Measurements from ENCODE around the gene SPIRE1.
"Not testable (repeated sequence)": the region's sequence is repeated elsewhere in the genome, so short reads cannot be mapped to it uniquely, and the experiment has no call there.

The SPIRE1 gene

DNA sequence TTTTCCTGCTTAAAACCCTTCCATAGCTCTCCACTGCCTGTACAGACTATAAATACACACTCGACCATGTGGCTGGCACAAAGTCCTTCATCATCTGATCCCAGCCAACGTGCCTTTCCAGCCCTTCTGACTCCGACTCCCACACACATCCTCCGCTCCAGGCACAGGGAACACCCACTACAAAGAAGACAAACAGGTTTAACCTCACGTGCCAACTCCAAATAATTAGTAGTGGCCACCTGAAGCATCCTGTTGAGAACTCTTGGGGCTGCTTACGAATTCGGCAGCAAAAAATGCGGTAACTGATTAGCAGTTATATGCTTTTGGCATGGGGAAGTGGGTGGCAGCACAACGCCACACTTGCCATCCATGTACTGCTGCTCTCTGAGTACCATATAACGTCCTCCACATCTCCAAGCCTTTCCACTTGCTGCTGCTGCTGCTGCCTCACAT lies 12.1 kb downstream of the SPIRE1 start:
- DNase-seq (ENCODE audit: low spot score): no peak

GRCh38 chr18:12645254-12645653 lies 12.7 kb downstream of the SPIRE1 start:
- DNase-seq (ENCODE audit: low spot score): no peak

GRCh38 chr18:12643756-12644155 lies 14.2 kb downstream of the SPIRE1 start:
- not testable (repeated sequence) for DNase-seq (ENCODE audit: low spot score)

DNA sequence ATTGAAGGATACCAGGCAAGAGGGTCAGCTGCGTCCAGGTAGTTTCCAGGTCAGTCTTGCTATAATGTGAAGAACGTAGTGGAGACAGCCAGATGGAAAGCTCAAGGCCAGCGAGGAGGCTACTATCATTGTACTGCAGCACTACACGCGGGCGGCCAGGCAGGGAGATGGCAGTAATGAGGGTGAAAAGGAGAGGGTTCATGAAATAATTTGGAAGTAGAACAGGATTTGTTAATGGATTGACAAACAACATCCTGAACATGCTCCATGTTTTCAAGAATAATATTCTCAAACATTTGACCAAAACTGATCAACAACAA lies 17.1 kb downstream of the SPIRE1 start:
- DNase-seq (ENCODE audit: low spot score): no peak

- DNase-seq (ENCODE audit: low spot score): peak; percentile 62
These were observed 17.7 kb downstream of the SPIRE1 start for GRCh38 chr18:12639990-12640880.

DNA sequence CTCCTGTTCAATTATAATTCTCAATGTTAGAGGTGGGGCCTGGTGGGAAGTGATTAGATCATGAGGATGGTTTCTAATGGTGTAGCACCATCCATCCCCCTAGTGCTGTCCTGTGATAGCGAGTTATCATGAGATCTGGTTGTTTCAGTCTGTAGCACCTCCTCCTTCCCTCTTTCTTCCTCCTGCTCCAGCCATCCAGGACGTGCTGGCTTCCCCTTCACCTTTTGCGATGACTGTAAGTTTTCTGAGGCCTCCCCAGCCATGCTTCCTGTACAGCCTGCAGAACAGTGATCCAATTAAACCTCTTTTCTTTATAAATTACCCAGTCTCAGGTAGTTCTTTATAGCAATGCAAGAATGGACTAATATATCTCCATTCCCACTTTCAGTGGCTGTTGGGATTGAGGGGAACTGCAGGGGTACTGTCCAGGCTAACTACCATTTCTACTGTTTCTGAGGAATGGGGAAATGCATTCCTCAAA lies 19.2 kb downstream of the SPIRE1 start:
- no peak for DNase-seq (ENCODE audit: low spot score)

DNA sequence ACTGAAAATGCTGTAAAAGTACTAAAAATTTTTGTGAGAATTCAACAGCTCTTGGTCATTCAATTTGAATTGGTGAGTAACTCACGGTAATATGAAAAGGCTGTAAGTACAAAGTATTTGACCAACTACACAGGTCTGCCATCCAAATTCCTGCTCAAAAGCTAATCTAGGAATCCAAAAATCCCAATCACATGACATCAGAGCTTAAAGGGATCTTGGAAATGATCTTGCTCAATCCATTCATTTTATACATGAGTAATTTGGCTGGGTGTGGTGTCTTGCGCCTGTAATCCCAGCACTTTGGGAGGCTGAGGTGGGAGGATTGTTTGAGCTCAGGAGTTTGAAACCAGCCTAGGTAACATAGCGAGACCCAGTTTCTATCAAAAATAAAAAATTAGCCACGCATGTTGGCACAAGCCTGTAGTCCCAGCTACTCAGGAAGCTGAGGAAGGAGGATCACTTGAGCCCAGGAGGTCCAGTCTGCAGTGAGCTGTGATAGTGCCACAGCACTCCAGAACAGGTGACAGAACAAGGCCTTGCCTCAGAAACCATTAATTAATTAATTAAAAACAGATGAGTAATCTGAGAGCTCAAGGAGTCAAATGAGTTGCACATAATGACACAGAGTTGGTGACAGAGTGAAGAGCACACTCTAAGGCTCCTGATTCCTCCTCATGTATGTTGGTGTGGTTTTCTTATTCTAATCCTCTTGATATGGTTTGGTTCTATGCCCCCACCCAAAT lies 19.8 kb downstream of the SPIRE1 start:
- DNase-seq (ENCODE audit: low spot score): no peak

GRCh38 chr18:12637393-12637792 lies 20.5 kb downstream of the SPIRE1 start:
- DNase-seq (ENCODE audit: low spot score): no peak

DNA sequence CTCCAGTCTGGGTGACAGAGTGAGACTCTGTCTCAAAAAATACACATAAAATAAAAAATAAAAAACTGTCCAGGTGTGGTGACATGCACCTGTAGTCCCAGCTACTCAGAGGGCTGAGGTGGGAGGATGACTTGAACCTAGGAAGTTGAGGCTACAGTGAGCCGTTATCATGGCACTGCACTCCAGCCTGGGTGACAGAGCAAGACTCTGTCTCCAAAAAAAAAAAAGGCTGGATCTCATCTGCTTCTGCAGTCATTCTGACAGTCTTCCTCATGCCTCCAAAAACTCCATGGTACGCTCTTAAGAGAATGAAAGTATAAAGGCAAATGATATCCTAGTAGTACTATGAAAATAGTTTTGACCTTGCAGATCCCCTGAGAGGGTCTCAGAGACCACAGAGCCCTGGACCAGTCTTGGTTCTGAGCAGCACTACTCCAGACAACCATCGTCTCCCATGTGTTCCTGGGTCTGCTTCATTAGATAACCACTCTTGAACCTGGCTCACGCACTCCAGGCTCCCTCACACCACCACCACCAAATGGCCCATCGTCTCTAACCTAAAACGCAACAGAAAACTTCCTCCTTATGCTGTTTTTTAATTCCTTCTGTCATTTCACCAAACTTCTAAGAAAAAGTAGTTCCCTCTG lies 26.0 kb downstream of the SPIRE1 start:
- DNase-seq (ENCODE audit: low spot score): no peak

- DNase-seq (ENCODE audit: low spot score): no peak
These were observed 27.8 kb downstream of the SPIRE1 start for GRCh38 chr18:12630136-12630535.

DNA sequence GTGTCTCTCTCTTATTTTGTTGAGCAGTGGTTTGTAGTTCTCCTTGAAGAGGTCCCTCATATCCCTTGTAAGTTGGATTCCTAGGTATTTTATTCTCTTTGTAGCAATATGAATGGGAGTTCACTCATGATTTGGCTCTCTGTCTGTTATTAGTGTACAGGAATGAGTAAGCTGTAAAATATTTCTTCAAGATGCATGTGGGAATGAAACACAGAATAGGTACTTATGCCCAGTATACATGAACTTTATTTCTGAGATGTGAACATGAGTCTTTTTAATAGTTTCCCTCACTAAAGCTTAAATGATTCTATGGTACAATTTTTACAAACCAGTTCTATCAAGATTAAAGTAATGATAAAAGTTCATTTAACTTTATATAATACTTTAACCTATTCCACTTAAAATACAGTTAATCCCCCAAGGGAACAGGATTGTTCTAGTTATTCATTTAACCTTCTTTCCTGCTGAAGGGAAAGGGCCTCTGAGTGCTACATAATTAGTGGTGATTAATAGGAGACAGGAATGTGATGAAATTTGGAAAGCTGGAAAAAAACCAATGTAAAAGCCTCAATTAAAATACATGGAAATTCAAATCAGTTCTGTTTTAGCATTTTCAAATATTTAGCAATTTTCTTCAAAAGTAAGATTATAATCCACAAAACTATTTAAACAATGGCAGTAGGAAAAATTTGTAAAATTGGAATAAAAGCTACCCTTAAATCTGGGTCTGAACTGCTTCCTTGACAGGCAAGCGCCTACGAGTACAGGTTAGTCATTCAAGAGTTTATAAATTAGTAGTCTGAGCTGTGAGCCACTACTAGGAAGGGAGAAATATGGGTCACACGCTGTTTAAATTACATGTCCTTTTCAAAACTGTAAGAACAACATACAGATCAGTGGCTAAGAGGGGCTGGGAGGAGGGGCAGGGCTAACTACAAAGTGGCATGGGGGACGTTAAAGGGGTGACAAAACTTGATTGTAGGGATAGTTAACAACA lies 28.9 kb downstream of the SPIRE1 start:
- peak; percentile 20 for DNase-seq (ENCODE audit: low spot score)

GRCh38 chr18:12627199-12627598 lies 30.7 kb downstream of the SPIRE1 start:
- not testable (repeated sequence) for DNase-seq (ENCODE audit: low spot score)

DNA sequence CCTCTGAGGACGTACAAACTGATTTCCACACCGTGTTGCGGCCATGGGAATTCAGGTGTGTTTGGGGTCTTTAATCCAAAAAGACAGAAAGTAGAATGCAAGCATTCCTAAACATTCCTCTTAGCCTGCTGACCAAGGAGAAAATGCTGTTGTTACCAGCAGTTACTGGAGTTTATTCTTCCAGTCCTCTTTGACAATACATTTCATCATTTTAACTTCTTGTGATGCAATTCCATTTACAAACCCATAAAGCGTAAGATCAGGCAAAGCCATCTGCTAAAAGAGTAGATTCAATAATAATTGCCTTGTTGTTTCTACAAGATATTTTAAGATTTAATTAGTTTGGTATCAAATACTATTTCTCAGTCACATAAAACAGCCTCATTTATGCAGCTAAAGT lies 32.7 kb downstream of the SPIRE1 start:
- no peak for DNase-seq (ENCODE audit: low spot score)

GRCh38 chr18:12621742-12622306 lies 36.1 kb downstream of the SPIRE1 start:
- no peak for DNase-seq (ENCODE audit: low spot score)

DNA sequence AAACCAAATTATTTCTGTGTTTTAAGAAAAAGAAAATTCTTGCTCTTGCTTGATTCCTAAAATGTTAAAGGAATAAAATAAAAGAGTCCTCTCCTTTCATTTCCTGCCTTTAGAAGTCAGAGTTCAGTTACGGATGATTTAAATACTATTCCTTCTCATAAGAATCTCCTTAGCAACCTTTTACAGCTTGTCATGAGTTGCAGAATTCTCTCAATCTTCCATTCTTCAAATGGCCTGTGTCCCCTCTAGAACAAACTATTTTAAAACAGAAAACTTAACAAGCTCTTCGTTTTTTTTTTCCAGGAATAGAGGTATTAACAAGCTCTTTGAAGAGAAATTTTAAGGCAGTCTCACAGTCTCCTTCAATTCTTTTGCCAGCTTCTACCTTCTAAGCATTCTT lies 42.2 kb downstream of the SPIRE1 start:
- DNase-seq (ENCODE audit: low spot score): no peak

- DNase-seq (ENCODE audit: low spot score): no peak
These were observed 49.6 kb downstream of the SPIRE1 start for GRCh38 chr18:12608301-12608700.

- DNase-seq (ENCODE audit: low spot score): peak; percentile 73
These were observed 51.2 kb downstream of the SPIRE1 start for GRCh38 chr18:12606592-12607315.

DNA sequence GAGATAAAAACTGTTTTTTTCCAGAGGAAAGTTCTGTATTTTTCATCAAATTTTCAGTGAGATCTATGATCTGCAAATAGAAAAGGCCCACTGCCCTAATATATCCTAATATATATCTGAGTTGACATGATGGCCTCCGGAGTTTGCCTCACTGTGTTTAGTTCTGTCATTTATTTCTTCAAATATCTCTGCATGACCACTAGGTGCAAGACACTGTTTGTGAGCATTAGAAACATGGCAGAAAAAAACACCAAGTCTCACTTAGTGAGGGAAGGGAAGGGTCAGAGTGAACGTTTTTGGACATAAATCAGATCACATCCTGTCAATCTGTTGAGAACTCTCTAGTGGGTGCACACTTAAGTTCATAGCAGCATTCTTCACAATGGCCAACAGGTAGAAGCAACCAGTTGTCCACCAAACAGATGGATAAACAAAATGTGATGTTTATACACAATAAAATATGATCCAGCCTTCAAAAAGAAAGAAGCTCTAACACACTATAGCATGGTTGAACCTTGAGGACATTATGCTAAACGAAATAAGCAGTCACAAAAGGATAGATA lies 53.4 kb downstream of the SPIRE1 start:
- DNase-seq (ENCODE audit: low spot score): no peak

DNA sequence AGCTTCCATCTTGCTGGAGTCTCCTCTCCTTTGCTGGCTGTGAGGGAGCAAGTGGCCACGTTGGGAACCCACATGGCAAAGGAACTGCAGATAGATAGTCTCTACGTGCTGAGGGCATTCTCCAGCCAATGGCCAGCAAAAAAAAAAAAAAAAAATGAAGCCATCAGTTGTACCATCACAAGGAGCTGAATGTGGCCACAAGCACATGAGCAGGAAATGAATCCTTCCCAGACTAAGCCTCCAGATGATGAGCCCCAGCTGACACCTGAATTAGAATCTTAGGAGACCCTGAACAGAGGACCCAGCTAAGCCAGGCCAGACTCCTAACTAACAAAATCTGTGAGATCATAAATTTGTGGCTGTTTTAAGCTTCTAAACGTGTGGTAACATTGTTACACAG lies 57.9 kb downstream of the SPIRE1 start:
- DNase-seq (ENCODE audit: low spot score): no peak

- DNase-seq (ENCODE audit: low spot score): no peak
These were observed 58.4 kb downstream of the SPIRE1 start for GRCh38 chr18:12599543-12599942.

Measured in kidney capillary endothelial cell (primary cell).